NCI-H1048 (cell line): ENCODE measurements around the gene CCNI.
"Not testable (repeated sequence)": the region's sequence is repeated elsewhere in the genome, so short reads cannot be mapped to it uniquely, and the experiment has no call there.

Experiments used
- DNase-seq: peaks from one replicate; lab custom pipeline; 2025; lab: John Stamatoyannopoulos, UW

Gene CCNI

GRCh38 chr4:77039796-77040195 lies 36.0 kb downstream of the CCNI start:
- no peak for DNase-seq

GRCh38 chr4:77037736-77038135 lies 38.1 kb downstream of the CCNI start:
- no peak for DNase-seq

- not testable (repeated sequence) for DNase-seq
These were observed 38.6 kb downstream of the CCNI start for GRCh38 chr4:77037168-77037567.

GRCh38 chr4:77036206-77036605 lies 39.6 kb downstream of the CCNI start:
- no peak for DNase-seq

GRCh38 chr4:77035153-77035552 lies 40.6 kb downstream of the CCNI start:
- DNase-seq, result no peak

- no peak for DNase-seq
These were observed 44.2 kb downstream of the CCNI start for GRCh38 chr4:77031544-77031943.

- not testable (repeated sequence) for DNase-seq
These were observed 46.0 kb downstream of the CCNI start for GRCh38 chr4:77029757-77030156.

- DNase-seq, result no peak
These were observed 47.5 kb downstream of the CCNI start for GRCh38 chr4:77028246-77028645.

- no peak for DNase-seq
These were observed 49.5 kb downstream of the CCNI start for GRCh38 chr4:77026322-77026704.

- DNase-seq, result no peak
These were observed 50.0 kb downstream of the CCNI start for GRCh38 chr4:77025643-77026321.

- no peak for DNase-seq
These were observed 51.9 kb downstream of the CCNI start for GRCh38 chr4:77023920-77024319.

GRCh38 chr4:77022560-77023179 lies 53.1 kb downstream of the CCNI start:
- no peak for DNase-seq

GRCh38 chr4:77021614-77022089 lies 54.1 kb downstream of the CCNI start:
- no peak for DNase-seq

GRCh38 chr4:77020017-77020416 lies 55.8 kb downstream of the CCNI start:
- no peak for DNase-seq

GRCh38 chr4:77015390-77015789 lies 60.4 kb downstream of the CCNI start:
- DNase-seq, result no peak

- DNase-seq, result no peak
These were observed 61.5 kb downstream of the CCNI start for GRCh38 chr4:77014256-77014655.

- no peak for DNase-seq
These were observed 63.1 kb downstream of the CCNI start for GRCh38 chr4:77012726-77013125.

GRCh38 chr4:77010841-77011354 lies 64.9 kb downstream of the CCNI start:
- DNase-seq, result no peak

GRCh38 chr4:77009511-77010115 lies 66.2 kb downstream of the CCNI start:
- DNase-seq, result no peak

GRCh38 chr4:77007358-77008230 lies 68.2 kb downstream of the CCNI start:
- DNase-seq, result no peak

GRCh38 chr4:77006753-77007353 lies 68.9 kb downstream of the CCNI start:
- no peak for DNase-seq

GRCh38 chr4:77003400-77003799 lies 72.4 kb downstream of the CCNI start:
- DNase-seq, result no peak
